CD4-positive, alpha-beta T cell treated with Interferon alpha-2 for 1 hour (primary cell): Measurements from ENCODE around the gene JARID2.
"Not testable (repeated sequence)": the region's sequence is repeated elsewhere in the genome, so short reads cannot be mapped to it uniquely, and the experiment has no call there.

Experiments
- DNase-seq, 2 donors: peaks; one replicate each; pipeline ENCODE4 v3.0.0-alpha.2; 2020 to 2022

The JARID2 gene

GRCh38 chr6:15316754-15317153 lies 70.9 kb downstream of the JARID2 start:
- DNase-seq: no peak

GRCh38 chr6:15317251-15317650 lies 71.4 kb downstream of the JARID2 start:
- no peak for DNase-seq

- DNase-seq: no peak
Observed at GRCh38 chr6:15317934-15318902, 72.3 kb downstream of the JARID2 start.

GRCh38 chr6:15319677-15320076 lies 73.8 kb downstream of the JARID2 start:
- no peak for DNase-seq

GRCh38 chr6:15320693-15321092 lies 74.8 kb downstream of the JARID2 start:
- no peak for DNase-seq

- no peak for DNase-seq
Observed at GRCh38 chr6:15322184-15322583, 76.3 kb downstream of the JARID2 start.

- DNase-seq: no peak
Observed at GRCh38 chr6:15322781-15323536, 77.1 kb downstream of the JARID2 start.

GRCh38 chr6:15323611-15324010 lies 77.7 kb downstream of the JARID2 start:
- DNase-seq: not testable (repeated sequence)

- DNase-seq: no peak
Observed at GRCh38 chr6:15324427-15324985, 78.6 kb downstream of the JARID2 start.

- DNase-seq: no peak
Observed at GRCh38 chr6:15325540-15325955, 79.7 kb downstream of the JARID2 start.

- no peak for DNase-seq
Observed at GRCh38 chr6:15326067-15326614, 80.3 kb downstream of the JARID2 start.

- DNase-seq: peak; percentile 42 to 46
Observed at GRCh38 chr6:15327271-15327670, 81.4 kb downstream of the JARID2 start.

GRCh38 chr6:15329197-15329671 lies 83.4 kb downstream of the JARID2 start:
- no peak for DNase-seq

- DNase-seq: no peak
Observed at GRCh38 chr6:15330174-15330944, 84.5 kb downstream of the JARID2 start.

- no peak for DNase-seq
Observed at GRCh38 chr6:15331143-15331542, 85.3 kb downstream of the JARID2 start.

GRCh38 chr6:15331629-15332251 lies 85.9 kb downstream of the JARID2 start:
- no peak for DNase-seq

- no peak for DNase-seq
Observed at GRCh38 chr6:15332446-15332845, 86.6 kb downstream of the JARID2 start.

- no peak for DNase-seq
Observed at GRCh38 chr6:15335385-15335784, 89.5 kb downstream of the JARID2 start.

- no peak for DNase-seq
Observed at GRCh38 chr6:15335916-15336315, 90.0 kb downstream of the JARID2 start.

GRCh38 chr6:15336900-15337560 lies 91.2 kb downstream of the JARID2 start:
- no peak for DNase-seq

GRCh38 chr6:15337582-15337981 lies 91.7 kb downstream of the JARID2 start:
- no peak for DNase-seq
